Spleen (tissue), 7 donors: ENCODE results near the gene ACVR1.

Experiments
- POLR2A ChIP-seq, 3 donors: fragments of 450-650 bp; IDR thresholded peaks; one replicate each; pipeline ENCODE4 v1.5.1; 2017; ENCODE audit warnings: antibody characterized with exemption in 3 of 3, mild to moderate bottlenecking in 1 of 3
- TF ChIP-seq, protein P1 (sequence below), 11 experiments: fragments of 200-600 bp in 7 of 11; fragments of 450-650 bp in 4 of 11; sonication (generic) in 4 of 11; IDR thresholded peaks in 8 of 11; conservative IDR thresholded peaks in 3 of 11; 1 replicate in 7 of 11; 2 replicates in 4 of 11; pipeline versions ENCODE4 v1.4.0 to v1.8.0; 2016 to 2021; ENCODE audit warnings: antibody characterized with exemption in 11 of 11, inconsistent platforms in 4 of 11, mild to moderate bottlenecking in 1 of 11
- donor health status: DM: no; HTN: no; CAD: no; lungs with moderate emphysema.
- donor health status: DM: no; HTN: no; CAD: no.
- donor health status: DM: no; HTN: no; CAD: no.

DNA sequence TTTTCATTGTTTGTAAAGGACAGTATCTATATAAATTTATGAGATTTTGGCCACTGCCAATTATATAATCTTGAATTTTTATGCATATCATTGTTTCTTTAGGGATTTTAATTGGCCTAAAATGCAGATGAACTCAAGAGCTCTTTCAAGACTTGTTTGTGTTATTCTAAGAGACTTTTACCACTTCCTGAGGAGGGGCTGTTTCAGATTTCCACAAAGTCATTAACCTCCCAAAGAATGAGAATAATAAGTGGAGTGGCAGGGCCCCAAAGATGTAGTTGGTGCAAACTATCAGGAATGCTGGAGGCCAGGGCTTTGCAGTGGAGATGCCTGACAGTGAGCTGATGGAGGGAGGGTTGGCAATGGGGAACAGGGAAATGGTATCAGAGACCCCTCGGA is 15.5 kb upstream of the ACVR1 start:
- TF ChIP-seq POLR2A (IDR thresholded peaks at IDR 0.05): no peak
- TF ChIP-seq, protein P1, sequence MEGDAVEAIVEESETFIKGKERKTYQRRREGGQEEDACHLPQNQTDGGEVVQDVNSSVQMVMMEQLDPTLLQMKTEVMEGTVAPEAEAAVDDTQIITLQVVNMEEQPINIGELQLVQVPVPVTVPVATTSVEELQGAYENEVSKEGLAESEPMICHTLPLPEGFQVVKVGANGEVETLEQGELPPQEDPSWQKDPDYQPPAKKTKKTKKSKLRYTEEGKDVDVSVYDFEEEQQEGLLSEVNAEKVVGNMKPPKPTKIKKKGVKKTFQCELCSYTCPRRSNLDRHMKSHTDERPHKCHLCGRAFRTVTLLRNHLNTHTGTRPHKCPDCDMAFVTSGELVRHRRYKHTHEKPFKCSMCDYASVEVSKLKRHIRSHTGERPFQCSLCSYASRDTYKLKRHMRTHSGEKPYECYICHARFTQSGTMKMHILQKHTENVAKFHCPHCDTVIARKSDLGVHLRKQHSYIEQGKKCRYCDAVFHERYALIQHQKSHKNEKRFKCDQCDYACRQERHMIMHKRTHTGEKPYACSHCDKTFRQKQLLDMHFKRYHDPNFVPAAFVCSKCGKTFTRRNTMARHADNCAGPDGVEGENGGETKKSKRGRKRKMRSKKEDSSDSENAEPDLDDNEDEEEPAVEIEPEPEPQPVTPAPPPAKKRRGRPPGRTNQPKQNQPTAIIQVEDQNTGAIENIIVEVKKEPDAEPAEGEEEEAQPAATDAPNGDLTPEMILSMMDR (IDR thresholded peaks at IDR 0.05 in 8 of 11, conservative IDR thresholded peaks at IDR 0.05 in 3 of 11): no peak
